HepG2 (cell line): ENCODE data around the gene ATP5MC2. TPM values are rescaled to one million over a fixed set of nuclear protein-coding genes. Genes with fewer than 3 reads are reported as not detected.

ENCODE experiments used
- ATAC-seq: fragments of 200-7000 bp; cut with Tn5 transposase; 3 replicates; pipeline ENCODE4 v1.9.1; 2020; ENCODE audit warnings: mild to moderate bottlenecking, moderate library complexity
- BruUV-seq: library from RNA; stranded (reverse); fragments of 400-500 nt; replicated peaks from 2 replicates; lab custom pipeline; 2021; lab: Mats Ljungman, UMichigan
- CTCF ChIA-PET: fragments of 300-600 bp; formaldehyde crosslinking; extraction: SDS; loops from one replicate; lab custom pipeline; 2021; ENCODE audit warnings: low total read pairs, inconsistent platforms, low intra/inter-chr PET ratio; lab: Yijun Ruan, JAX
- POLR2A ChIA-PET: fragments of 350-600 bp; sonication (Branson Sonifier 250); formaldehyde crosslinking; loops from one replicate; lab custom pipeline; 2020; ENCODE audit warnings: antibody characterized with exemption, inconsistent platforms; lab: Yijun Ruan, JAX
- DNase-seq: peaks from one replicate; pipeline ENCODE4 v3.0.0-alpha.2; 2015; ENCODE audit warnings: low spot score
- FAIRE-seq: peaks from 3 replicates; lab custom pipeline; 2011; peaks lifted over from hg19 to GRCh38; lab: Jason Lieb, UNC
- H2AFZ ChIP-seq: one replicate; pipeline ENCODE4 v1.6.1; 2011; ENCODE audit warnings: low read length, inconsistent platforms
- H3K27ac ChIP-seq: fragments of 300-600 bp; 3 replicates; pipeline ENCODE4 v1.8.0; 2011; ENCODE audit warnings: mixed run types, mild to moderate bottlenecking, mixed read lengths, low read length, inconsistent platforms; ENCODE audit not compliant: insufficient read depth; ENCODE audit errors: extremely low read length
- H3K27me3 ChIP-seq, 2 experiments: fragments of 200-600 bp in 1 of 2; 2 replicates in 1 of 2; 3 replicates in 1 of 2; pipeline versions ENCODE4 v1.6.0 to v1.8.0; 2011; ENCODE audit warnings: low read length in 2 of 2, mild to moderate bottlenecking in 2 of 2, moderate library complexity in 2 of 2, inconsistent platforms in 1 of 2; ENCODE audit not compliant: insufficient read depth in 2 of 2, control insufficient read depth in 1 of 2
- H3K36me3 ChIP-seq, 2 experiments: fragments of 200-600 bp in 1 of 2; replicated peaks in 1 of 2; 2 replicates in 1 of 2; 3 replicates in 1 of 2; pipeline versions ENCODE4 v1.5.1 to v1.8.0; 2011; ENCODE audit warnings: low read length in 2 of 2, inconsistent platforms in 1 of 2; ENCODE audit not compliant: insufficient read depth in 2 of 2, control insufficient read depth in 1 of 2
- H3K4me1 ChIP-seq: 2 replicates; pipeline ENCODE4 v1.5.1; 2012; ENCODE audit warnings: low read length, inconsistent platforms; ENCODE audit not compliant: insufficient read depth
- H3K4me2 ChIP-seq: 2 replicates; pipeline ENCODE4 v1.6.0; 2011; ENCODE audit warnings: low read depth, low read length, inconsistent platforms
- H3K4me3 ChIP-seq, 3 experiments: fragments of 200-600 bp in 1 of 3; sonication (generic), shearing (Covaris generic) in 1 of 3; replicated peaks in 1 of 3; 2 replicates each; pipeline ENCODE4 v1.5.1; 2011 to 2016; ENCODE audit warnings: low read length in 3 of 3, inconsistent platforms in 2 of 3, low read depth in 2 of 3, mild to moderate bottlenecking in 2 of 3, control low read depth in 1 of 3, mixed read lengths in 1 of 3; ENCODE audit not compliant: insufficient read depth in 1 of 3
- H3K79me2 ChIP-seq: one replicate; pipeline ENCODE4 v1.6.1; 2011; ENCODE audit warnings: low read length, inconsistent platforms; ENCODE audit not compliant: insufficient read depth
- H3K9ac ChIP-seq: 2 replicates; pipeline ENCODE4 v1.6.0; 2011; ENCODE audit warnings: mild to moderate bottlenecking, low read depth, low read length, inconsistent platforms; ENCODE audit not compliant: insufficient read depth
- H3K9me3 ChIP-seq: 2 replicates; pipeline ENCODE4 v1.5.1; 2012; ENCODE audit warnings: mild to moderate bottlenecking, low read length
- H4K20me1 ChIP-seq: 2 replicates; pipeline ENCODE4 v1.6.0; 2011; ENCODE audit warnings: inconsistent platforms, mild to moderate bottlenecking, low read length, moderate library complexity; ENCODE audit not compliant: insufficient read depth
- JUND ChIP-seq: sonication (generic); formaldehyde crosslinking; IDR thresholded peaks from 2 replicates; pipeline ENCODE4 v1.8.0; 2022; ENCODE audit warnings: mild to moderate bottlenecking, missing genetic modification reagents
- MXD3 ChIP-seq: IDR thresholded peaks from 2 replicates; pipeline ENCODE4 v1.6.1; 2016; ENCODE audit warnings: mild to moderate bottlenecking, missing biosample characterization, missing genetic modification reagents
- PATZ1 ChIP-seq: sonication (generic); formaldehyde crosslinking; IDR thresholded peaks from 2 replicates; pipeline ENCODE4 v1.4.0; 2020; ENCODE audit warnings: missing genetic modification reagents
- PLRG1 ChIP-seq: fragments of 450-650 bp; conservative IDR thresholded peaks from 2 replicates; pipeline ENCODE4 v1.6.1; 2016
- SALL1 ChIP-seq: sonication (generic); formaldehyde crosslinking; IDR thresholded peaks from 2 replicates; pipeline ENCODE4 v1.8.0; 2022; ENCODE audit warnings: mild to moderate bottlenecking, missing genetic modification reagents
- SALL2 ChIP-seq: sonication (generic); formaldehyde crosslinking; IDR thresholded peaks from 2 replicates; pipeline ENCODE4 v1.8.1; 2023; ENCODE audit warnings: mild to moderate bottlenecking, missing genetic modification reagents, inconsistent platforms
- SMC3 ChIP-seq: IDR thresholded peaks from 2 replicates; pipeline ENCODE4 v1.6.1; 2011; ENCODE audit warnings: low read length, improper control_type of control experiment
- ZBTB38 ChIP-seq: sonication (generic); formaldehyde crosslinking; IDR thresholded peaks from 2 replicates; pipeline ENCODE4 v1.5.1; 2020; ENCODE audit warnings: mild to moderate bottlenecking, missing genetic modification reagents
- ZBTB39 ChIP-seq: sonication (generic); formaldehyde crosslinking; IDR thresholded peaks from 2 replicates; pipeline ENCODE4 v1.5.0; 2020; ENCODE audit warnings: missing genetic modification reagents
- ZC3H13 ChIP-seq: sonication (generic); formaldehyde crosslinking; IDR thresholded peaks from 2 replicates; pipeline ENCODE4 v1.8.1; 2023; ENCODE audit warnings: mild to moderate bottlenecking, missing genetic modification reagents, moderate library complexity
- ZNF143 ChIP-seq: sonication (generic); formaldehyde crosslinking; IDR thresholded peaks from 2 replicates; pipeline ENCODE4 v1.4.0; 2020; ENCODE audit warnings: missing genetic modification reagents
- ZNF292 ChIP-seq: sonication (generic); formaldehyde crosslinking; IDR thresholded peaks from 2 replicates; pipeline ENCODE4 v1.8.1; 2022; ENCODE audit warnings: mild to moderate bottlenecking, low read depth, missing genetic modification reagents, borderline replicate concordance
- ZNF556 ChIP-seq: sonication (generic); formaldehyde crosslinking; IDR thresholded peaks from 2 replicates; pipeline ENCODE4 v1.4.0; 2020; ENCODE audit warnings: mild to moderate bottlenecking, missing genetic modification reagents, borderline replicate concordance
- ZNF746 ChIP-seq: sonication (generic); formaldehyde crosslinking; IDR thresholded peaks from 2 replicates; pipeline ENCODE4 v1.8.0; 2022; ENCODE audit warnings: mild to moderate bottlenecking, missing genetic modification reagents
- ZNF788 ChIP-seq: sonication (generic); formaldehyde crosslinking; IDR thresholded peaks from 2 replicates; pipeline ENCODE4 v1.5.0; 2020; ENCODE audit warnings: mild to moderate bottlenecking, missing genetic modification reagents, borderline replicate concordance
- ZSCAN21 ChIP-seq: sonication (generic); formaldehyde crosslinking; IDR thresholded peaks from 2 replicates; pipeline ENCODE4 v1.8.0; 2022; ENCODE audit warnings: mild to moderate bottlenecking, missing genetic modification reagents, moderate library complexity, borderline replicate concordance
- WGBS: methylation state at CpG from one replicate; pipeline ENCODE4 v1.1.6; 2017; ENCODE audit warnings: low lambda C conversion rate; 5-methylcytosine and 5-hydroxymethylcytosine counted together
- in situ Hi-C: cut with HindIII; loops from 2 replicates; pipeline ENCODE4 v1.10.0; 2017; ENCODE audit warnings: low pct_unique_long_range_greater_than_20kb; ENCODE audit not compliant: extremely low pct_ligation_motif_present
- intact Hi-C: fragments of 100-400 bp; cut with micrococcal nuclease; formaldehyde crosslinking; loops from one replicate; pipeline ENCODE4 v1.10.0; 2022; ENCODE audit not compliant: unreplicated experiment
- polyA plus RNA-seq, 8 experiments: library from polyadenylated mRNA; depleted of rRNA in 3 of 8; stranded (reverse) in 7 of 8; unstranded in 1 of 8; fragments of >200 nt; fragmentation: Illumina TruSeq in 4 of 8; extraction: Trizol in 4 of 8; gene quantifications; 2 replicates each; pipeline versions ENCODE4 v1.2.1 to v1.2.3, GENCODE V29; 2011 to 2016; ENCODE audit warnings: low read depth in 4 of 8, missing spikeins in 1 of 8, mixed read lengths in 1 of 8; ENCODE audit not compliant: insufficient read depth in 1 of 8
- total RNA-seq, 5 experiments: library from RNA; depleted of rRNA; stranded (reverse); fragments of >200 nt; fragmentation: Illumina TruSeq; extraction: Trizol; gene quantifications; 2 replicates each; pipeline ENCODE4 v1.2.3, GENCODE V29; 2016; ENCODE audit warnings: low read depth in 1 of 5

The ATP5MC2 gene
- total and polyA plus RNA-seq, 2 of the 13 experiments (the other 11 are each of a cell fraction or from before 2014, with no cell fraction given) = 230 to 257 TPM

GRCh38 chr12:53688134-53688533 is 12.3 kb upstream of the ATP5MC2 start:
- ChIA-PET POLR2A (no interaction called here), CTCF (no interaction called here)
- no peaks in the 10 kb centered on the region for H4K20me1 ChIP-seq
- TF ChIP-seq ZBTB38 (no peak), ZNF556 (CRISPR knock-in tag) (no peak), ZSCAN21 (CRISPR knock-in tag) (no peak), ZNF143 (no peak), ZBTB39 (CRISPR knock-in tag) (no peak), ZNF788 (CRISPR knock-in tag) (no peak), PLRG1 (no peak), ZC3H13 (no peak), MXD3 (CRISPR knock-in tag) (no peak), PATZ1 (CRISPR knock-in tag) (no peak), ZNF746 (CRISPR knock-in tag) (no peak), JUND (CRISPR knock-in tag) (no peak), SALL2 (CRISPR knock-in tag) (no peak), ZNF292 (no peak), SMC3 (no peak), SALL1 (CRISPR knock-in tag) (no peak)
- in situ Hi-C loops (no loop called here), intact Hi-C loops (no loop called here)
- H3K9ac ChIP-seq = no peak overlapping the region
- no peak for DNase-seq
- H3K79me2 ChIP-seq = no peaks in the 10 kb centered on the region
- H3K27ac ChIP-seq = no peak overlapping the region
- no peaks in the 10 kb centered on the region for H3K36me3 ChIP-seq
- no peaks in the 10 kb centered on the region; a peak in 2 of 5 replicates for H3K27me3 ChIP-seq
- H3K9me3 ChIP-seq = no peaks in the 10 kb centered on the region
- ATAC-seq = no peak
- H3K4me3 ChIP-seq = no peak overlapping the region
- no peak overlapping the region for H3K4me2 ChIP-seq
- no peak overlapping the region for H2AFZ ChIP-seq
- H3K4me1 ChIP-seq = no peaks in the 10 kb centered on the region
- 0% methylated on average over 4 of the region's 4 CpGs for WGBS
- BruUV-seq = no TSS peak
- FAIRE-seq = no peak
